ENCODE data around the gene EBF3.

Gene EBF3

GRCh38 chr10:129945526-129945925 lies 18.5 kb downstream of the EBF3 start:
- TF ChIP-seq REST (IDR thresholded peaks at IDR 0.05; ENCODE audit: insufficient read depth in 1 of 2, low read depth in 2 of 2, low read length in 2 of 2), result no peak
- TF ChIP-seq TAF1 (IDR thresholded peaks at IDR 0.05; ENCODE audit: borderline replicate concordance, insufficient read depth, low read length), result no peak
- TF ChIP-seq SIN3A (IDR thresholded peaks at IDR 0.05; ENCODE audit: borderline replicate concordance, insufficient read depth, low read length), result no peak
- TF ChIP-seq FOXP2 (optimal IDR thresholded peaks at IDR 0.05; ENCODE audit: borderline replicate concordance, extremely low read depth, extremely low read length, insufficient read depth), result no peak
- no peak for TF ChIP-seq POLR2AphosphoS5 (IDR thresholded peaks at IDR 0.05; ENCODE audit: low read depth, low read length)

DNA sequence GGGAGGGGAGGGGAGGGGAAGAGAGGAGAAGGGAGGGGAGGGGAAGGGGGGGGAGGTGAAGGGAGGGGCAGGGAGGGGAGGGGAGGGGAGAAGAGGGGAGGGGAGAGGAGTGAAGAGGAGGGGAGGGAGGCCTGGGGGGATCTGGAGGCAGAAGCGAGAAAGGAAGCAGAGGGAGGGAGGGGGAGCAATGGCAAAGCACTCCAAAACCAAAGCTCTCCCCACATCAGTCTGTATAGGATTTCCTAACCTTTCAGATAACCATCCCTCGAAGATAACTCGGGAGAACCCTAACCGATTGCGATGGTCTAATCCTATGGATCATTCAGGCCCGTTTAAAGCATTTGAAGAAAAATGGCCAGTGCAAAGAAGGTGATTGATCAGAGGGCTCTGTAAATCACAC lies 19.0 kb downstream of the EBF3 start:
- TF ChIP-seq FOXP2 (optimal IDR thresholded peaks at IDR 0.05; ENCODE audit: borderline replicate concordance, extremely low read depth, extremely low read length, insufficient read depth) (no peak), TAF1 (IDR thresholded peaks at IDR 0.05; ENCODE audit: borderline replicate concordance, insufficient read depth, low read length) (no peak), POLR2AphosphoS5 (IDR thresholded peaks at IDR 0.05; ENCODE audit: low read depth, low read length) (no peak), REST (IDR thresholded peaks at IDR 0.05; ENCODE audit: insufficient read depth in 1 of 2, low read depth in 2 of 2, low read length in 2 of 2) (no peak), SIN3A (IDR thresholded peaks at IDR 0.05; ENCODE audit: borderline replicate concordance, insufficient read depth, low read length) (no peak)

DNA sequence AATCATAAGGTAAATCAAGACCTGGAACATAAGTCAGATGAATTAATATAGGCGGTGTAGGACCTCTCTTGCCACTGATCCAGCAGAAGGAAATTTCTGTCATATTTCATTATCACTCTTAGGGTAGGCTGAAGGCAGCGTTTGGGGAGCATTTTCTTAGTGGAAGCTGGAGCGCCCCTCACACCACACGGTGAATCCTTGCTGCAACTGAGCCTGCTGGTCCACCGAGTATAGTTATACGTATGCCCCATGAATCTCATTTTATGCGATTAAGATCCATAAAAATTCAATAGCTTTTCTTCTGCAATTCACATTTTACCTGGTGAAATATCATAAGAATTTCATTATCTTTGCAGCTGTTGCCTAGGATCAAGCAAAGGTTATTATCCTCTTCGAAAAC lies 19.6 kb downstream of the EBF3 start:
- TF ChIP-seq POLR2AphosphoS5 (IDR thresholded peaks at IDR 0.05; ENCODE audit: low read depth, low read length) (no peak), TAF1 (IDR thresholded peaks at IDR 0.05; ENCODE audit: borderline replicate concordance, insufficient read depth, low read length) (no peak), SIN3A (IDR thresholded peaks at IDR 0.05; ENCODE audit: borderline replicate concordance, insufficient read depth, low read length) (no peak), FOXP2 (optimal IDR thresholded peaks at IDR 0.05; ENCODE audit: borderline replicate concordance, extremely low read depth, extremely low read length, insufficient read depth) (no peak), REST (IDR thresholded peaks at IDR 0.05; ENCODE audit: insufficient read depth in 1 of 2, low read depth in 2 of 2, low read length in 2 of 2) (no peak)

DNA sequence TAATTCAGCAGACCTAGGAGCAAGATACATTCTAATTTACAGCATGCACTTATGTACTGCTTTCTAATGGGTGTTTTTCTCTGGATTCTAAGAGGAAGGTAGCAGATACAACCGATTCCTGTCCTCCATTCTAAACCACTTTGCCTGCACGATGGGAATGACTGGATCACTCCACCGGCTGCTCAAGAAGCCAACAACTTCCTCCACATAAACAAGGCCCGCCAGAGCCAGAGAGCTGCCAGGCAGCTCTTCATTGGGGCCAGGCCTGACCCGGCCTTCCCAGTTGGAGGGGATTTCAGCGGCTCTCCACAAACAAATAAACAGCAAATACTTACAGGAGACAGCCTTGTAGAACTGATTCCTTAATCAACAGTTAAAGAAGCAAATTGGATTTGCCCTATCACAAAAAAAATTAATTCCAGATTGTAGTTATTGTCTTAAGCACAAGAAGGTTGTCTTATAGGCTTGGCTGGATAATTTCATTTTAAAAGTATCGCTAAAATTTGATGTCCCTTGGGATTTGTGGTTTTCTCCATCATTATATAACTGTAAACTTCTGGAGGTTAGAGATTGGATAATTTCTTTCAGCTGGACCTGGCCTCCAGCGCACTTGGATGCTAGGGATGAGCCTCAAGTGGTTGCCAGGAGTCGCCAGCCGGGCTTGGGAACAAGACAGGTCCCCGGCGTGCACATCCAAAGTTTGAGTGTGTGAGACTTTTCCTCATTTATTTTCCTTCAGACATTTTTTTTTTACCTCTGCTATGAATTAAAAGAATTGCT lies 20.9 kb downstream of the EBF3 start:
- TF ChIP-seq SIN3A (IDR thresholded peaks at IDR 0.05; ENCODE audit: borderline replicate concordance, insufficient read depth, low read length), result no peak
- no peak for TF ChIP-seq TAF1 (IDR thresholded peaks at IDR 0.05; ENCODE audit: borderline replicate concordance, insufficient read depth, low read length)

GRCh38 chr10:129942391-129942790 lies 21.7 kb downstream of the EBF3 start:
- no peak for TF ChIP-seq SIN3A (IDR thresholded peaks at IDR 0.05; ENCODE audit: borderline replicate concordance, insufficient read depth, low read length)
- TF ChIP-seq FOXP2 (optimal IDR thresholded peaks at IDR 0.05; ENCODE audit: borderline replicate concordance, extremely low read depth, extremely low read length, insufficient read depth), result no peak
- TF ChIP-seq REST (IDR thresholded peaks at IDR 0.05; ENCODE audit: insufficient read depth in 1 of 2, low read depth in 2 of 2, low read length in 2 of 2), result no peak
- no peak for TF ChIP-seq TAF1 (IDR thresholded peaks at IDR 0.05; ENCODE audit: borderline replicate concordance, insufficient read depth, low read length)
- no peak for TF ChIP-seq POLR2AphosphoS5 (IDR thresholded peaks at IDR 0.05; ENCODE audit: low read depth, low read length)

Measured in PFSK-1 (cell line).